GM23338 (cell line): ENCODE measurements around the gene RRAD. TPM values are rescaled to one million over a fixed set of nuclear protein-coding genes. Genes with fewer than 3 reads are reported as not detected.

Experiments
- EZH2 ChIP-seq: fragments of 200-600 bp; sonication (generic); IDR thresholded peaks from one replicate; pipeline ENCODE4 v1.8.0; 2017; ENCODE audit warnings: antibody characterized with exemption, mild to moderate bottlenecking, low read depth; ENCODE audit not compliant: unreplicated experiment
- POLR2AphosphoS5 ChIP-seq: IDR thresholded peaks from 2 replicates; pipeline ENCODE4 v1.6.1; 2016; ENCODE audit warnings: antibody characterized with exemption, low read depth
- STAT1 ChIP-seq: IDR thresholded peaks from one replicate; pipeline ENCODE4 v1.6.1; 2016; ENCODE audit warnings: antibody characterized with exemption; ENCODE audit not compliant: unreplicated experiment
- ZNF114 ChIP-seq: fragments of 250-450 bp; sonication (Bioruptor Pico); IDR thresholded peaks from 2 replicates; pipeline ENCODE4 v1.5.0; 2020; ENCODE audit warnings: mild to moderate bottlenecking, moderate library complexity
- ZNF331 ChIP-seq: fragments of 250-450 bp; sonication (Bioruptor Pico); IDR thresholded peaks from 2 replicates; pipeline ENCODE4 v1.5.0; 2020; ENCODE audit warnings: low read depth, mild to moderate bottlenecking, moderate library complexity
- polyA plus RNA-seq: library from polyadenylated mRNA; unstranded; fragments of >200 nt; fragmentation: Nextera tagmentation; extraction: Ambion mirVana; gene quantifications from 2 replicates; pipeline ENCODE4 v1.2.1, GENCODE V29; 2016
- total RNA-seq: library from RNA; depleted of rRNA; stranded (reverse); fragments of >200 nt; shearing (Covaris generic); gene quantifications from 2 replicates; pipeline ENCODE4 v1.2.3, GENCODE V29; 2014
- TF ChIP-seq, protein P1 (sequence below): fragments of 250-450 bp; sonication (Bioruptor Pico); IDR thresholded peaks from 2 replicates; pipeline ENCODE4 v1.5.0; 2020; ENCODE audit warnings: mild to moderate bottlenecking, moderate library complexity
- TF ChIP-seq, protein P2 (sequence below): IDR thresholded peaks from one replicate; pipeline ENCODE4 v1.6.1; 2018; ENCODE audit warnings: antibody characterized with exemption; ENCODE audit not compliant: unreplicated experiment

The RRAD gene
- total and polyA plus RNA-seq, 2 experiments from 2014 or later: 0.18 TPM; not detected in 1

DNA sequence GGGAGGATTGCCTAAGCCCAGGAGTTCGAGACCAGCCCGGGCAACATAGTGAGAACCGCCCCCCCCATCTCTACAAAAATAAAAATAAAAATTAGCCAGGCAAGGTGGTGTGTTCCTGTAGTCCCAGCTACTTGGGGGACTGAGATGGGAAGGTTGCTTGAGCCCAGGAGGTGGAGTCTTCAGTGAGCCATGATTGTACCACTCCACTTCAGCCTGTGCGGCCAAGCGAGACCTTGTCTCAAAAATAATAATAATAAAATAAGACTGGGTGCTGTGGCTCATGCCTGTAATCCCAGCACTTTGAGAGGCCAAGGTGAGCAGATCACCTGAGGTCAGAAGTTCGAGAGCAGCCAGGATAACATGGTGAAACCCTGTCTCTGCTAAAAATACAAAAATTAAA is 33.5 kb downstream of the RRAD start (continued):
- TF ChIP-seq, protein P1, sequence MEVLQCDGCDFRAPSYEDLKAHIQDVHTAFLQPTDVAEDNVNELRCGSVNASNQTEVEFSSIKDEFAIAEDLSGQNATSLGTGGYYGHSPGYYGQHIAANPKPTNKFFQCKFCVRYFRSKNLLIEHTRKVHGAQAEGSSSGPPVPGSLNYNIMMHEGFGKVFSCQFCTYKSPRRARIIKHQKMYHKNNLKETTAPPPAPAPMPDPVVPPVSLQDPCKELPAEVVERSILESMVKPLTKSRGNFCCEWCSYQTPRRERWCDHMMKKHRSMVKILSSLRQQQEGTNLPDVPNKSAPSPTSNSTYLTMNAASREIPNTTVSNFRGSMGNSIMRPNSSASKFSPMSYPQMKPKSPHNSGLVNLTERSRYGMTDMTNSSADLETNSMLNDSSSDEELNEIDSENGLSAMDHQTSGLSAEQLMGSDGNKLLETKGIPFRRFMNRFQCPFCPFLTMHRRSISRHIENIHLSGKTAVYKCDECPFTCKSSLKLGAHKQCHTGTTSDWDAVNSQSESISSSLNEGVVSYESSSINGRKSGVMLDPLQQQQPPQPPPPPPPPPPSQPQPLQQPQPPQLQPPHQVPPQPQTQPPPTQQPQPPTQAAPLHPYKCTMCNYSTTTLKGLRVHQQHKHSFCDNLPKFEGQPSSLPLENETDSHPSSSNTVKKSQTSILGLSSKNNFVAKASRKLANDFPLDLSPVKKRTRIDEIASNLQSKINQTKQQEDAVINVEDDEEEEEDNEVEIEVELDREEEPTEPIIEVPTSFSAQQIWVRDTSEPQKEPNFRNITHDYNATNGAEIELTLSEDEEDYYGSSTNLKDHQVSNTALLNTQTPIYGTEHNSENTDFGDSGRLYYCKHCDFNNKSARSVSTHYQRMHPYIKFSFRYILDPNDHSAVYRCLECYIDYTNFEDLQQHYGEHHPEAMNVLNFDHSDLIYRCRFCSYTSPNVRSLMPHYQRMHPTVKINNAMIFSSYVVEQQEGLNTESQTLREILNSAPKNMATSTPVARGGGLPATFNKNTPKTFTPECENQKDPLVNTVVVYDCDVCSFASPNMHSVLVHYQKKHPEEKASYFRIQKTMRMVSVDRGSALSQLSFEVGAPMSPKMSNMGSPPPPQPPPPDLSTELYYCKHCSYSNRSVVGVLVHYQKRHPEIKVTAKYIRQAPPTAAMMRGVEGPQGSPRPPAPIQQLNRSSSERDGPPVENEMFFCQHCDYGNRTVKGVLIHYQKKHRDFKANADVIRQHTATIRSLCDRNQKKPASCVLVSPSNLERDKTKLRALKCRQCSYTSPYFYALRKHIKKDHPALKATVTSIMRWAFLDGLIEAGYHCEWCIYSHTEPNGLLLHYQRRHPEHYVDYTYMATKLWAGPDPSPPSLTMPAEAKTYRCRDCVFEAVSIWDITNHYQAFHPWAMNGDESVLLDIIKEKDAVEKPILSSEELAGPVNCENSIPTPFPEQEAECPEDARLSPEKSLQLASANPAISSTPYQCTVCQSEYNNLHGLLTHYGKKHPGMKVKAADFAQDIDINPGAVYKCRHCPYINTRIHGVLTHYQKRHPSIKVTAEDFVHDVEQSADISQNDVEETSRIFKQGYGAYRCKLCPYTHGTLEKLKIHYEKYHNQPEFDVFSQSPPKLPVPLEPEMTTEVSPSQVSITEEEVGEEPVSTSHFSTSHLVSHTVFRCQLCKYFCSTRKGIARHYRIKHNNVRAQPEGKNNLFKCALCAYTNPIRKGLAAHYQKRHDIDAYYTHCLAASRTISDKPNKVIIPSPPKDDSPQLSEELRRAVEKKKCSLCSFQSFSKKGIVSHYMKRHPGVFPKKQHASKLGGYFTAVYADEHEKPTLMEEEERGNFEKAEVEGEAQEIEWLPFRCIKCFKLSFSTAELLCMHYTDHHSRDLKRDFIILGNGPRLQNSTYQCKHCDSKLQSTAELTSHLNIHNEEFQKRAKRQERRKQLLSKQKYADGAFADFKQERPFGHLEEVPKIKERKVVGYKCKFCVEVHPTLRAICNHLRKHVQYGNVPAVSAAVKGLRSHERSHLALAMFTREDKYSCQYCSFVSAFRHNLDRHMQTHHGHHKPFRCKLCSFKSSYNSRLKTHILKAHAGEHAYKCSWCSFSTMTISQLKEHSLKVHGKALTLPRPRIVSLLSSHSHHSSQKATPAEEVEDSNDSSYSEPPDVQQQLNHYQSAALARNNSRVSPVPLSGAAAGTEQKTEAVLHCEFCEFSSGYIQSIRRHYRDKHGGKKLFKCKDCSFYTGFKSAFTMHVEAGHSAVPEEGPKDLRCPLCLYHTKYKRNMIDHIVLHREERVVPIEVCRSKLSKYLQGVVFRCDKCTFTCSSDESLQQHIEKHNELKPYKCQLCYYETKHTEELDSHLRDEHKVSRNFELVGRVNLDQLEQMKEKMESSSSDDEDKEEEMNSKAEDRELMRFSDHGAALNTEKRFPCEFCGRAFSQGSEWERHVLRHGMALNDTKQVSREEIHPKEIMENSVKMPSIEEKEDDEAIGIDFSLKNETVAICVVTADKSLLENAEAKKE (CRISPR knock-in tag): no peak
- TF ChIP-seq EZH2 (no peak), STAT1 (no peak), ZNF114 (no peak), ZNF331 (CRISPR knock-in tag) (no peak), POLR2AphosphoS5 (no peak)
- TF ChIP-seq, protein P2, sequence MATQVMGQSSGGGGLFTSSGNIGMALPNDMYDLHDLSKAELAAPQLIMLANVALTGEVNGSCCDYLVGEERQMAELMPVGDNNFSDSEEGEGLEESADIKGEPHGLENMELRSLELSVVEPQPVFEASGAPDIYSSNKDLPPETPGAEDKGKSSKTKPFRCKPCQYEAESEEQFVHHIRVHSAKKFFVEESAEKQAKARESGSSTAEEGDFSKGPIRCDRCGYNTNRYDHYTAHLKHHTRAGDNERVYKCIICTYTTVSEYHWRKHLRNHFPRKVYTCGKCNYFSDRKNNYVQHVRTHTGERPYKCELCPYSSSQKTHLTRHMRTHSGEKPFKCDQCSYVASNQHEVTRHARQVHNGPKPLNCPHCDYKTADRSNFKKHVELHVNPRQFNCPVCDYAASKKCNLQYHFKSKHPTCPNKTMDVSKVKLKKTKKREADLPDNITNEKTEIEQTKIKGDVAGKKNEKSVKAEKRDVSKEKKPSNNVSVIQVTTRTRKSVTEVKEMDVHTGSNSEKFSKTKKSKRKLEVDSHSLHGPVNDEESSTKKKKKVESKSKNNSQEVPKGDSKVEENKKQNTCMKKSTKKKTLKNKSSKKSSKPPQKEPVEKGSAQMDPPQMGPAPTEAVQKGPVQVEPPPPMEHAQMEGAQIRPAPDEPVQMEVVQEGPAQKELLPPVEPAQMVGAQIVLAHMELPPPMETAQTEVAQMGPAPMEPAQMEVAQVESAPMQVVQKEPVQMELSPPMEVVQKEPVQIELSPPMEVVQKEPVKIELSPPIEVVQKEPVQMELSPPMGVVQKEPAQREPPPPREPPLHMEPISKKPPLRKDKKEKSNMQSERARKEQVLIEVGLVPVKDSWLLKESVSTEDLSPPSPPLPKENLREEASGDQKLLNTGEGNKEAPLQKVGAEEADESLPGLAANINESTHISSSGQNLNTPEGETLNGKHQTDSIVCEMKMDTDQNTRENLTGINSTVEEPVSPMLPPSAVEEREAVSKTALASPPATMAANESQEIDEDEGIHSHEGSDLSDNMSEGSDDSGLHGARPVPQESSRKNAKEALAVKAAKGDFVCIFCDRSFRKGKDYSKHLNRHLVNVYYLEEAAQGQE: no peak
